HG02763 (cell line): ENCODE results near the gene PPP2R3A.
"Not testable (repeated sequence)": the region's sequence is repeated elsewhere in the genome, so short reads cannot be mapped to it uniquely, and the experiment has no call there.

Experiments
- ATAC-seq: cut with Tn5 transposase; IDR thresholded peaks from one replicate; pipeline ENCODE4 v1.9.1; 2021; ENCODE audit warnings: mild to moderate bottlenecking, moderate library complexity; ENCODE audit not compliant: unreplicated experiment

Gene PPP2R3A, protein sequence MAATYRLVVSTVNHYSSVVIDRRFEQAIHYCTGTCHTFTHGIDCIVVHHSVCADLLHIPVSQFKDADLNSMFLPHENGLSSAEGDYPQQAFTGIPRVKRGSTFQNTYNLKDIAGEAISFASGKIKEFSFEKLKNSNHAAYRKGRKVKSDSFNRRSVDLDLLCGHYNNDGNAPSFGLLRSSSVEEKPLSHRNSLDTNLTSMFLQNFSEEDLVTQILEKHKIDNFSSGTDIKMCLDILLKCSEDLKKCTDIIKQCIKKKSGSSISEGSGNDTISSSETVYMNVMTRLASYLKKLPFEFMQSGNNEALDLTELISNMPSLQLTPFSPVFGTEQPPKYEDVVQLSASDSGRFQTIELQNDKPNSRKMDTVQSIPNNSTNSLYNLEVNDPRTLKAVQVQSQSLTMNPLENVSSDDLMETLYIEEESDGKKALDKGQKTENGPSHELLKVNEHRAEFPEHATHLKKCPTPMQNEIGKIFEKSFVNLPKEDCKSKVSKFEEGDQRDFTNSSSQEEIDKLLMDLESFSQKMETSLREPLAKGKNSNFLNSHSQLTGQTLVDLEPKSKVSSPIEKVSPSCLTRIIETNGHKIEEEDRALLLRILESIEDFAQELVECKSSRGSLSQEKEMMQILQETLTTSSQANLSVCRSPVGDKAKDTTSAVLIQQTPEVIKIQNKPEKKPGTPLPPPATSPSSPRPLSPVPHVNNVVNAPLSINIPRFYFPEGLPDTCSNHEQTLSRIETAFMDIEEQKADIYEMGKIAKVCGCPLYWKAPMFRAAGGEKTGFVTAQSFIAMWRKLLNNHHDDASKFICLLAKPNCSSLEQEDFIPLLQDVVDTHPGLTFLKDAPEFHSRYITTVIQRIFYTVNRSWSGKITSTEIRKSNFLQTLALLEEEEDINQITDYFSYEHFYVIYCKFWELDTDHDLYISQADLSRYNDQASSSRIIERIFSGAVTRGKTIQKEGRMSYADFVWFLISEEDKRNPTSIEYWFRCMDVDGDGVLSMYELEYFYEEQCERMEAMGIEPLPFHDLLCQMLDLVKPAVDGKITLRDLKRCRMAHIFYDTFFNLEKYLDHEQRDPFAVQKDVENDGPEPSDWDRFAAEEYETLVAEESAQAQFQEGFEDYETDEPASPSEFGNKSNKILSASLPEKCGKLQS (N-terminal part only)

DNA sequence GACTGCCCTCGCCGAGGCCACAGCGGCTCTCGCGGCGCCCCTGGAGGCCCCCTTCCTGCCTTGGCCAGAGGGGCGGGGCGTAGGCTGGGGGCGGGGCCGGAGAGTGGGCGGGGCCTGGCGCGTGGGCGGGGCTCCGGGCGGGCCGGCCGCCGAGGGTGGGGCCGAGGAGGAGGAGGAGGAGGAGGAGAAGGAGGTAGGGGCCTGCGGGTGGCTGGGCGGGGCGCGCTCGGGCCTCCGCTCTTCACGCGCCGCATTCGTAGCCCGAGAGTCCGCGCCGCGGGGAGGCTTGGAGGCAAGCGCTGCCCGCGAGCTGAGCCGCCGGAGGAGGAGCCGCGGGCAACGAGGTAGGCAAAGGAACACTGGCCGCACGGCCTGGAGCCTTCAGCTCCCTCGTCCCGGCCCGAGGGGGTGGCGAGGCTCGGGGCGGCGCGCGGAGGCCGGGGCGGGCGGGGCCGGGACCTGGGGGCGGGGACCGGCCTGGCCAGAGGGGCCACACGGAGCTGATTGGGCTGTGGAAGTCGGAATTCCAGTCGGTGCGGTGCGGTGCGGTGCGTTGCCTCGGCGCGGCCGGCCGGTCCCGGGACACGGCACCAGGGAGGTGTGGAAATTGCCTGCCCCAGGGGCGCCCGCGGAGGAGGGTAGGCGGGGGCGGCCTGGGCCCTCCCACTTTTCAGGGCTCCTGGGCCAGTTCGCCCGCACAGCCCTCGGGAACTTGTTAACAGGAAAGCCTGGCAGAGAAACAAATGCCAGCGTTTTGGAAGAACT, at the start of gene PPP2R3A:
PPP2R3A (plus strand) TSS at position 223 of the 765 bp plus-strand sequence. CDS start 35,771 bp downstream, outside the sequence.
- peak; percentile 61 for ATAC-seq

DNA sequence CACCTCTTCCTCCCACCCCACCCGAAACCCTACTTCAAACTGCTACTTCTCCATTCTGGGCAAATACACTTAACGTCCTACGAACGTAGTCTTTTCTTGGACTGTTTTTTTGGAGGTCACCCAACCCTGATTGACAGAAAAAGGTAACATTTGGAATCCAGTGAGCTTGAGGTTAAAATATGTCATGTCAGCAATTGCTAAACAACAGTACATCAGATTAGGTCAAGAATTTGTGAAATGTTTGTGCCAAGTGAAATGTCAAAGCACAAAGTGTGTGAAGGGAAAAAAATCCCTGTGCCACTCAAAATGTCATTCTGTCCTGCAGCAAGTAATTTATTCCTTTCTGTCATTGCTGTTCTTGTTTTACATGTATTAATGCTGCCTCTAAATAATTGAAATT, 49.2 kb upstream of the PPP2R3A start:
- ATAC-seq = no peak

DNA sequence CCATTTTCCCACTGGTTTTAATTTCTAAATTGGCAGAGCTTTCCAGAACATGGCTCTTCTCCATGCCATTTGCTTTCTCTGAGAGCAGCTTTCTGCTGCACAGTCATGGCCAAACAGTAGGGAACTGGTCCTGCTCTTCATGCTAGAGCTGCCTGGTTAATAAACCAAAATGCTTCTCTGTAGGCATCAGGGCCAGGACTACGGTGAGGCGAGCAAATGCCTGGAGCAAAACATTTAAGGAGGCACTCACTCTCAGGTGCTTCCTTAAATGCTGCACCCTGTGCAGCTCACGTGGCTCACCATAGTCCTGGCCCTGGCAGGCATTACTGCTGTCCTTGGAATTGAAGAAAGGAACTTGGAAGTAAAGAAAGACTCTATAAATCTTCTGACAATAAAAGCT, 48.5 kb upstream of the PPP2R3A start:
- ATAC-seq = no peak

DNA sequence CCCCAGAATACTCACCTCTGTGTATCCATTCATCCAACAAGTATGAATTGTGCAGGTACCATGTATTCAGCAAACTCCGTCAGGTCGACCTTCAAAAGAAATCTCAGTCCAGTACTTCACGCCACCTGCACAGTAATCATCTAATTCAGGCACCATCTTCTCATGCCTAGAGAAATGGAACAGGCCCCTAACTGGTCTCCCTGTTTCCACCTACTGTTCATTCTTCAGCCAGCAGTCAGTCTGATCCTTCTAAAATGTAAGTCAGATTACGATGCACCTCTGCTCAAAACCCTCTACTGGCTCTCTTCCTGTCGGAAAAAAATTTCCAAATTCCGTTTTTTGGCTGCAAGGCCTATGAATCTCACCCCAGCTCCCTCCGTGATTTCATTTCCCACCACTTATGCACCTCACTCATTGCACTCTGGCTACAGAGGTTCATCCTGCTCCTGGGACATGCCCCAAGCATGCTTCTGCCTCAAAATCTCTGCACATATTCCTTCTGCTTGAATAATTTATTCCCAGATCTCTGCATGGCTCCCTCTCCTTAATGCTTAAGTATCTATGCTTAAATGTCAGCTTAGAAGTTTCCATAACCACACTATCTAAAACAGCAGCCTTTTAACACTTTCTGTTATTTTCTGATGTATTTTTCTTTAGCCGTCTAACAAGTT, 47.5 kb upstream of the PPP2R3A start:
- ATAC-seq = no peak

DNA sequence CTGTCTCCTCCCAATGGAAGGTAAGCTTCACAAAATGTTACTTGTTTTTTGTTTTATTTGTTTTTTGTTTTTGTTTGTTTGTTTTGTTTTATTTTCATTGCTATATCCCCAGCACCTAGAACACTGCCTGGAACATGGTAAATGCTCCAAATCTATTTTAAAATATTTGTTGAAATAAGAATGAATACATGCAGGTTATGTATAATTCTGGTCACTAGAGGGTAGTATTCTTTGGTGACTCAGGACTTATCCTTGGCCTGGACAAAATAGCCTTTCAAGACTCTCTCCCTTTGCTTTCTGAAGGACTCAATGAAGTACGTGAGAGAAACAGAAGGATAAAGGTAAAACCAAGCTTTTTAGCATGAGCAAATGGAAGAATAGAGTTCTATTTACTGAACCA, 46.9 kb upstream of the PPP2R3A start:
- ATAC-seq = no peak

DNA sequence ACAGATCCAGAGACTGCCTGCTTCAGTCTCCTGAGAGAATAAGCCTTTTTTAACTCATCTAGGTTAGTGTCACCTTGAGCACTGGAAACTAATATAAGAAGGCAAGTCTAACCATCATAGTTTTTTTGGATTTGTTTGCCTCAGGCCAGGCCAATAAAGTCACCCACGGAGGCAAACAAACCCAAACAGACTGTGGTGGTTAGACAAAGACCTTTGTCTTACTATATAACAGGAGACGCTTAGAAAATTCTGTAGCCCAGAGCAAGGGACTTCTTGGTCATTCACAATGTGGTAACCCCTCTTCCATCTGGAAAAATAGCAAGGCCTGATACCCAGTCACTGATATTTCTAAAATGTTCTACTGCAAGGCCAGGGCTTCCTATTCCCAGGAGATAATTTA, 45.3 kb upstream of the PPP2R3A start:
- ATAC-seq = no peak

DNA sequence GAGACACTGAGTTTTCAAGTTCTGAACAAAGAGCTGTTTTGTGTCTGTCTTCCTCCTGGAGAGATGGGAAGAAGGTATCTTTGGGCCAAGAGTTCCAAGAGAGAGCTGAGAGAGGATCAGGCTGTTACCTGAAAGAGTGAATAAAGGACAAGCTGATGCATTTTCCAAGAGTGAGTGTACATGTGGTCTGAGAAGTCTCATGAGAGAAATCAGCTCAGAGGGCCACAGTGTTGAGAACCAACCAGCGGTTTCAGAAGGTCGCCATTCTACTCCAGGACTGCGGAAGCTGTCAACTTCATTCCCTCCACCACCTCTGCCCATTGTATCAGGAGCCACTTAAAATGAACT, 42.7 kb upstream of the PPP2R3A start:
- ATAC-seq = no peak

DNA sequence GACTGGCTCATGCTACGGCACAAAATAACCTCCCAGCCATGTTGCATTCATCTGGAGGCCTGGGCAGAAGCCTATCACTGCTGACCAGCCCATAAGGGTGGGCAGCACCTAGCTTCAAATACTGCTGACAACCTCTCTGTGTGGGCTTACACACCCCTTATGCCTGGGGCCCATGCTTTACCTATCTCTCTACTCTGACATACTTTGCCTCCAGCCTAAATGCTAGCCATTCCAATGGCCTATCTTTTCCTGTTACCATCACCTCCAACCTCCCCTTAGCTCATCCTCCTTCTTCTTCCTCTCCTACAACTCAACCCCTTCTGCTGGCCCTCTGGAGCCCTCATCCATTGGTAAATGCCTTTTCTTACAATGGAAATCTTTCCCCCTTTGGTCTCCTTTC, 41.0 kb upstream of the PPP2R3A start:
- ATAC-seq = no peak

DNA sequence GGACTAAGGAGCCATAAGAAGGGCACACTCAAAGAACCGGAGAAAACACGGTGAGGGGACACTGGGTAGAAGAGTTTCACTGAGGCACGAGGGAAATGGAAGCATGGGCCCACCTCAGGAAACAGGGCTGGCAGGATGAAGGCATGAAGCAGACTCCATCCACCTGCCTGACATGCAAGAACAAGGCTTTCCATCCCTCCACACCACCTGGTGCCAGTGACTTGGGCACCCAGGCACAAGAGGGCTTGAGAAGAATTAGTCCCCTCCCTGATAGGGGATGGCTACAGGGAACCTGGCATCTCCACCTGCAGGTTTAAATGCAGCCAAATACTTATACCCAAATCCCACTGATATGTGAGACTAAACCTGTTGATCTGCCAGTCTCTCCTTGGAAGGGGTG, 38.9 kb upstream of the PPP2R3A start:
- ATAC-seq = no peak

DNA sequence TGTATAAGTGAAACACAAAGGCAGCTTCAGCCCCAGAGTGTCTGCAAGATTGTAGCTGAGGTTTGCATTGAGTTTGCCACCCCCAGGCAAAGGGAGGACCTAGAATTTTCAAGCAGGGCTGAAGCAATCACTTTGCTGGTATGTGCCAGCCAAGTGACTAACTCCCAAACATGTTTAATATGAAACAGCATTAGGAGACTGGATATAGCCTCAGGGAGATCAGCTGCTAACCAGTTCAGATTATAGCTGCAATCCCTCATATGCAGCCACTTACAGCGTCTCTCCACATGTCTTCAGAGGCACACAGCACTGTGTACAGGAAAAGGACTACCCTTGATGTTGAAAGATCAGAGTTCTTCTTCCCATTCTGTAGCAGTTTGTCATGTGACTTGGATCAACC, 38.4 kb upstream of the PPP2R3A start:
- no peak for ATAC-seq

DNA sequence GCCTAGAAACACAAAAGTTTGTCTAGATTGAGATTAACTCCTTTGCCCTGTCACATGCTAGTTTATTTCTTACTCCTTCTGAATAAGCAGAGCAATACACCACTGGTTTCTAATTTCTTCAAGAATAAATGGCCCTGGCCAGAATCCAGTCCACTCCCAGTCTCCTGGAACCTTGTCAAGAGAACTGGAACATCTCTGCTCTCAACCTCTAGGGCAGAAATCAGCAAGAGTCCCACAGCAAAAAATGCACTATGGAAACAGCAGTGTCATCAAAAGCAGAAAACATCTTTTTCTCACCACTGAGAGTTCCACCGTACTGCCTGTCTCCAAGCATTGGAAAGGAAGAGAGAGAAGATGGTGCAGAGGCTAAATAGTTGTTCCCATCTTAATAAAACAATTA, 35.9 kb upstream of the PPP2R3A start:
- no peak for ATAC-seq

DNA sequence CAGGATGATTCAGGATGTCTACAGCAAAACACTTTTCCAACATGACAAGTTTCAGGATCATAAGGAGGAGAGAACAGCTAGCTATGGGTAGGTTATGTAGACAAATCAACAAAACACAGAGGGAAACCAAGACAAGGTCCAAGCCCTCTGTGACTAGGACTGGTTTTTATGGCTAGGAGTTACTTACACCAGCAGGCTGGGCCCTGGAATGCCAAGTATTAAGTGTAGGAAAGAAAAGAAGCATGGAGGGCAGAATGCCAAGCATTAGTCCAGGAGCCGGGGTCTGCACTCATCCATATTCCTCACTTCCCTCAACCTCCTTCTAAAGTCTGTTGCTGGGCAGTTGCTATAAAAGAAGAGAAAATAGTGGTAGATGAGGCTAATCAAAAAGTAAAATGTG, 35.3 kb upstream of the PPP2R3A start:
- no peak for ATAC-seq

DNA sequence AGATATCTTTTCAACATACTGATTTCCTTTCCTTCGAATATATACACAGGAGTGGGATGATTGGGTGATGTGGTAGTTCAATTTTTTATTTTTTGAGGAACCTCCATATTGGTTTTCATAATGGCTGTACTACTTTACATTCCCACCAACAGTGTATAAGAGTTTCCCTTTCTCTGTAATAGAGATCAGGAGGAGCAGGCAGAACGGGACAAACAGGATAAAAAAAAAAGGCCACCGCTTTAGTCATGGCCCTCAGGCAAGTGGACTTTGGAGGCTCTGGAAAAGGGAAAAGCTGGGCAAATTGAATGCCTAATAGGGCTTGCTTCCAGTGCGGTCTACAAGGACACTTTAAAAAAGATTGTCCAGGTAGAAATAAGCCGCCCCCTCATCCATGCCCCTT, 30.4 kb upstream of the PPP2R3A start:
- ATAC-seq = not testable (repeated sequence)

DNA sequence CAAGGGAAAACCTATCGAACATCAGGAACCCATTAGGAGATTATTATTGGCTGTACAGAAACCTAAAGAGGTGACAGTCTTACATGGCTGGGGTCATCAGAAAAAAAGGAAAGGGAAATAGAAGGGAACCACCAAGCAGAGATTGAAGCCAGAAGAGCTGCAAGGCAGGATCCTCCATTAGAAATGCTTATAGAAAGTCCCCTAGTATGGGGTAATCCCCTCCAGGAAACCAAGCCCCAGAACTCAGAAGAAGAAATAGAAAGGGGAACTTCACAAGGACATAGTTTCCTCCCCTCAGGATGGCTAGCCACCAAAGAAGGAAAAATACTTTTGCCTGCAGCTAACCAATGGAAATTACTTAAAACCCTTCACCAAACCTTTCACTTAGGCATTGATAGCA, 27.8 kb upstream of the PPP2R3A start:
- not testable (repeated sequence) for ATAC-seq

DNA sequence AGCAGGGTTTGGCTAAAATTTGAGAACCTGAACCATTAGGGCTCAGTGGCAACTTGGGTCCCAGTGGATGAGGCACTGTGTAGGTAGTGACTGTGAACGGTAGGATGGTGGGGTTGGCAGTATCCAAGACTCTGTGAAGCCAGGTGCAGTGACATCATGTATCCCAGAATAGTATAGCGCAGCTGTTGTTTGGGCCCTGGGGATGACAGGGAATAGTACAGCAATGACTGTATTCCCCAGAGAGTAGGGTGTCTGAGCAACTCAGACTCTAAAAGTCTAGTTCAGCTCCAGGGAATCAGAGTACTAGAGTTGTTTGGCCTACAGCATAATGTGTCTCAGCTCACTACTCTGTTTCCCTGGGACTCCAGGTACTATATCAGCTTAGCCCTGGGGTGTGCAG, 20.7 kb upstream of the PPP2R3A start:
- no peak for ATAC-seq

DNA sequence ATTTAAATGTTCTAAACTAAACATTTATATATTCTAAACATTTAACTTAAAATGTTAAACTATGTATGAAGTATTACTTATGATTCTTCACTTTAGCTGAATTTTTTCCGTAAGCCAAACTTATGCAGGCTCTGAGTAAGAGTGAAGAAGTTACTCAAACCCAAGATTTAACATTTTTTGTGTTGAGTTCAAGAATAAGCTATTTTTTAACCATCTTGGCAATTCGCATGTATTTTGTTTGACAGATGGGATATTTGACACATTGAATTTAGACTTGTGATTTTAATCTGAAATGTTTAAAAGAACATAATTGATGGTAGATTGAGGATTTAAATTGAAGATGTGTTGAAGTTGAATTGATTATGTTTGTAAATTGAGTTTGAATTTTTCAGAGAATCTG, 14.6 kb upstream of the PPP2R3A start:
- ATAC-seq = no peak

DNA sequence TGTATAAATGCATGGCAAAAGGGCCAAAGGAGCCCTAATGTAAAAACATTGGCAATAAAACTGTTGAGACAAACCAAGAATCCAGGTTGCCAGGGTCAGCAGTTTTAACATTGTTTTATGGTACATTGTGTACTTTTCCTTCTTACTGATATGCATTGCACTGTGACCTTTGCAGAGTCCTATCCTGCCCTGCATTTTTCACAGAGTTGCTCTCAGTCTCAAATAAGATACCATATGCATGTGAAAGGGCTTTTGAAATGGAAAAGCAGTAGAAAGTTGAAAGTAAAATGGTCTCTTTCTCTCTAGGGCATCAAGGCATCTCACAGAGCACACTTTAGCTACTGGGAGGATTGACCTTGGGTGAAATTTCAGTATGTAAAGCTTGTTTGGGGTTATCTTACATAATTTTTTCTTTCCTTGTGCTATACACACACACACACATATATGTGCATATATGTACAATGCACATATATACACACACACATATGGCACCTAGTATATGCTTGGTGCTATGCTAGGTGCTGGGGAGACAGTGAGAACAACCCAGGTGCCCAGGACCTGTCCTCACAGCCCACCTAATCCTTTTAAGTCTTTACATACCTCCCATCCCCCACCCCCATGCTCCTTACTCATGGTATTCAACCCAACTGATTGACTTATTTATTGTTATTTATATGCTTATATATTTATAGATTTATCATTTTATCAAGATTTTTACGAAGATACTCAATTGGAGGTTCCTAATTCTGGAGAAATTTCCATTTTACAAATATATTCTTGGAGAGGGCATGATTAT, 1.2 kb upstream of the PPP2R3A start:
- no peak for ATAC-seq

DNA sequence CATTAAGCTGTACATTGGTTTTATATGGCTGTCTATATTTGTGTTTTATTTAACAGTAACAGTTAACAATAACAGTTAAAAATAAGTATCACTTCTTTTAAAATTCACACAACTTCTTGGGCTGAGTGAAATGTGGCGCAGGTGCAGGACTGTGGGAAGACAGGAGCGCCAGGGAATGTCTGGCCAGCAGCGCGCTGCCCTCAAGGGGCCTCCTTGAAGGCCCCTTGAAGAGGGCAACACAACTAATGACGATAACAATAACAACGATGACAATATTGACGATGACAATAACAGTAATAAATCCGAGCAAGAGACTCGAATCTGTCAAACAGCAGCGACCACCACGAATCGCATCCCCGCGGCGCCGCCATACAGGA, 411 bp upstream of the PPP2R3A start:
- ATAC-seq = no peak

DNA sequence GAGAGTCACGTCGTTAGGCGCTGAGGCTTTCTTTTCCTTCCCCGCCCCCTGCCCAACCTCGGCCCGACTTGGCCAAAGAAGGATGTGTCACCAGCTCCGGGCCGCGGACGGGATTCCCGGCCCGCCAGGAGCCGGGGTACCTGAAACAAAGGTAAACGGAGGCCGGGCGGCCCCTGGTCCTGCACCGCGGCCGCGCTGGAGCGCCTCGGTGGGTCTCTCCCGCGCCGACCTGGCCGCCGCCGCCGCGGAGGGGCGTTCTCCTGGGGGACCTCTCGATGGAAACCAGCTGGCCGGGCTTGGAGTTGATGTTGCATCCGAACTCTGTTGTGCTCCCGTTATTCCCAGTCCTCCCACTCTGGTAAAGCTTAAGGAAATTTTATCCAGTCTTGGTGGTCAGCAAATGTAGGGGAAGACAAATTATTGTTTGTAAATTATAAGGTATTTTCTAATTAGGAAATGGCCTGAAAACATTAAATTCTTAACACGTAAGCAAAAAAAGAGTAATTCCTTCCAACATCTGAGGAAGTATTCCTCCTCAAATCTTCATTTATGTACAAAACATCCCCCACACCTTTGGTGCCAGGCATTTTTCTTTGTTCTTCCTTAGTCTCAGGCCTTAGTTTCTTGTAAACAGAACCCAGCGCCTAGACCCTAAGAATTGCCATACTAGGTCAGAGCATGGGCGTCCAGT, 888 bp downstream of the PPP2R3A start:
- ATAC-seq = peak; percentile 15
